NCI-H2227 treated with DMSO at 0.1 percent for 48 hours (cell line): ENCODE data around the gene SLC22A14.

ENCODE experiments used
- DNase-seq: peaks from one replicate; lab custom pipeline; 2025; lab: John Stamatoyannopoulos, UW

SLC22A14 gene

DNA sequence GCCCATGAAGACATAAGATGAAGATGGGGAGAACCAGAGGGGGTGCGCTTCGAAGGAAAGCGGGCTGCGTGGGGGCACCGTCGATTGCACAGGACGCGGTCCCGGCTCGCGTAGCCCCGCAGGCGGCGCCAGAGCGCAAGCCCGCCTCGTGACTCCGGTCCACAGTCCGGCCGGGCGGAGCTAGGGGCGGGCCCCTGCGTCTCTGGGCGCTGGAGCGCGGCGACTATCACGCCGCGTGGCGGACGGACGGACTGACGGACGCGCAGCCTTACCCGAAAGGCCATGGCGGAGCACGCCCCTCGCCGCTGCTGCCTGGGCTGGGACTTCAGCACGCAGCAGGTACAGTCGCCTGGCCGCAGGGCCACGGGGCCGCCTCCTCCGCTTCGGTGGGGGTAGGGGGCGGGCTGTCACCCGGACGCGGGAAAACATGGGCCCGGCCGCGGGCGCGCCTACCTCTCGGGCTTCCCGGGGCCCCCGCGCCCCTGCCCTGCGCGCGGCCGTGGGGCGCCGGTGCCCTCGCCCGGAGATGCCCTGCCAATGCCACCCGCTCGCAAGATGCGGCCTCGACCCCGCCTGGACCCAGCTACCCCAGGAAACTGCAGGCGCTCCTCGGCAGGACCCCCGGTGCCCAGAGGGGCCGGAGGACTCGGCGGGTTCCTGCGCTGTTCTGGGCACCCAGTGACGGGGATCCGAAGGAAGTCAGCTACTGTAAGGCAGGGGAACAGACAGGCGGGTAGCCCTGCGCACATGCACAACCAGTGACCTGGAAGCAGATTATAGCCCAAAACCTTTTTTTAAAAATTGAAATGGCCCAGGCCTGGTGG is 64.7 kb downstream of the SLC22A14 start, which contains the start of gene XYLB:
Gene XYLB, plus strand, starts transcription at position 199 of the 824 bp plus-strand sequence. Its CDS starts 84 bp downstream, at position 283.
- DNase-seq, result peak; percentile 56

DNA sequence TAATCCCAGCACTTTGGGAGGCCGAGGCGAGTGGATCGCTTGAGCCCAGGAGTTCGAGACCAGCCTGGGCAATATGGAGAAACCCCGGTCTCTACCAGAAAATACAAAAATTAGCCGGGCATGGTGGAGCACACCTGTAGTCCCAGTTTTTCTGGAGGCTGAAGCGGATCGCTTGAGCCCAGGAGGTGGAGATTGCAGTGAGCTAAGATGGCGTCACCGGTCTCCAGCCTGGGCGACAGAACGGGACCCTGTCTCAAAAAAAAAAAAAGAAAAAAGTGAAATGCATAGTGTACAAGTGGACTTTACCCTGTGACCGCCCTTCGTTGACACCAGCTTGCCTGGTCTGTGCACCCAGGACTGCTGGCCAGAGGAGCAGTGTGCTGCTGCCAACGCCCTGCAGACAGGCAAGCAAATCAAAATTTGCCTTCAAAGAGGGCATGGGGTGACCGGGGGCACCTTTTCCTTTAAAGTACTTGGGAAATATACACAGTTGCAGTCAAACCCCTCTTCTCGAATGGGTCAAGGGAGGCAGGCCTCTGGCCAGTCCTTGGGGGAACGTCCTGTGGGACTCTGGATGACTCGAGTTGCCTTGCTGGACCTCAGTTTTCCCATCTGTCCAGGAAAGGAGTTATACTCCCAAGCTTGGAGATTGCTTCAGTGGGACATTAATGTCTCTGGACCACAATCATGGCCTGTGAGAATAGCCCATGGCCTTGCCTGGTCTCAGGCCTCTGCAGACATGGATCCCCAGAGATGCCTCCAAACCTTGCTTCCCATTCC is 65.5 kb downstream of the SLC22A14 start:
- DNase-seq, result no peak

DNA sequence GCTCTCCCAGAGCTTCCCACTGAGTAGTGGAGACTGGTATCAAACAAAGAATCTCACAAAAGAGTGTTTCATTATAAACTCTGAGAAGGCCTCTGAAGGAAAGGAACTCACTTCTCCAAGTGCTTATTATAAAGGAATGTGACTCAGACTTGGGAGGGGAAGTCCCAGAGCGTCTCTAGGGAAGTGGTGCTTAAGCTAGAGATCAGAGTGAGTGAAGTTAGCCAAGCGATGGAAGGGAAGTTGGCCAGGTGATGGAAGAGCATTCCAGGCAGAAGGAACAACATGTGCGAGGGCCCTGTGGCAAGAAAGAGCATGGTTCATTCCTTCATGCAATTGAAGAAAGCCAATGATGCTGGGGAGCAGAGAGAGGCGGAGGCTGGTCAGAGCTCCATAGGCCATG is 66.8 kb downstream of the SLC22A14 start:
- DNase-seq, result no peak

DNA sequence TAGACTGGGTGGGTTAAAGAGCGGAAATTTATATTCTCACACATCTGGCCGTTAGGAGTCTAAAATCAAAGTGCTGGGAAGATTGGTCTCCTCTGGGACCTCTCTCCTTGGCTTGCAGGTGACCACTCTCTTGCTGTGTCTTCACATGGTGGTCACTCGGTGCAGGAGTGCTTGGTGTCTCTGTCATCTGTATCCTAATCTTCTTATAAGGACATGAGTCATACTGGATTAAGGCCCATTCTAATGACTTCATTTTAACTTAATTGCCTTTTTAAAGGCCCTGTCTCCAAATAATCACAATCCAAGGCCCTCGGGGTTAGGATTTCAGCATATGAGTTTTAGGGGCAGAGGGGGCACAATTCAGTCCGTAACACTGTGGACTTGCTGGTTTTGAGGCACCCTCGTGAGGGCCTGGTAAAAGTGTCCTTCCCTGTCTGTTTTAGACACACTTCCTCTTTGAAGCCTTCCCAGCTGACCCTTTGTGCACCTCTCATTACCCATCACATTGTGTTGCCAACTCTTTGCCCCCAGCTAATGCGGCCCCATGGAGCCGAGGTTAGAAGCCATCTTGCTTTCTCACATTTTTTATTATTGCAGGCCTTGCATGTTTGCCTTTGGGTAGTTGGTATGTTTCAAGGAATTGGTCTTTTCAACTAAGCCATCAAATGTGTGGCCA is 67.7 kb downstream of the SLC22A14 start:
- DNase-seq, result no peak

DNA sequence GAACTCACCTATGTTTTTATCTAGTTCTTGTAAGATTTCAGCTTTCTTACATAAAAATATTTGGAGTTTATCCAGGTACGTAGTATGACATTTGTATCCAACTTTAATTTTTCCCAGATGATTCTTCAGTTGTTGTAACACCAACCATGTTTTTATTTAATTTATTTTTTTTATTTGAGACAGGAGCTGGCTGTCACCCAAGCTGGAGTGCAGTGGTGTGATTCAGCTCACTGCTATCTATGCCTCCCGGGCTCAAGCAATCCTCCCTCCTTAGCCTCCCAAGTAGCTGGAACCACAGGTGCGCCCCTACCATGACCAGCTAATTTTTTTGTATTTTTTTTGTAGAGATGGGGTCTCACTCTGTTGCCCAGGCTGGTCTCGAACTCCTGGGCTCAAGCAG is 71.1 kb downstream of the SLC22A14 start:
- no peak for DNase-seq

DNA sequence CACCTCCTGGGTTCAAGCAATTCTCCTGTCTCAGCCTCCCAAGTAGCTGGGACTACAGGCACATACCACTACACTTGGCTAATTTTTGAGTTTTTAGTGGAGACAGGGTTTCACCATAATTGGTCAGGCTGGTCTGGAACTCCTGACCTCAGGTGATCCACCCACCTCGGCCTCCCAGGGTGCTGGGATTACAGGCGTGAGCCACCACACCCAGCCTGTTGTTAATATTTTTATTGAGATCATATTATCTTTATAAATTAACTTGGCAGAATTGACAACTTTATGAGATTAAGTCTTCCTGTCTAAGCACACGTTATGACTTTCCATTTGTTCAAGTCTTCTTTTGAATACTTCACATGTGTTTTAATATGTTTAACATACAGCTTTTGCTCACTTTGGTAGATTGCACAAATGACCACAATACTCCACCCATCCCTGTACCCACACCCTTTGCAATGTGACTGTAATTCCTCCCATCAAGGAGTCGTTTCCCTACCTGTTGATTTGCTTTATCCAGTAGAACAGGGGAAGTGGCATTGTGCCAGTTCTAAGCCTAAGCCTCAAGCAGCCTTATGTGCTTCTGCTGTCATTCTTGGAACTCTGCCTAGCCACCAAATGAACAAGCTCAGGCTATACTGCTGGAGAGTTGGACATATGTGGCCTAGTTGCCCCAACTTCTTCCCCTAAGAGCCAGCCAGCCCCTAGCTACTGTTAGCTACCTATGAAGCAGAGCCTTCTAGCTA is 72.7 kb downstream of the SLC22A14 start:
- DNase-seq, result no peak

DNA sequence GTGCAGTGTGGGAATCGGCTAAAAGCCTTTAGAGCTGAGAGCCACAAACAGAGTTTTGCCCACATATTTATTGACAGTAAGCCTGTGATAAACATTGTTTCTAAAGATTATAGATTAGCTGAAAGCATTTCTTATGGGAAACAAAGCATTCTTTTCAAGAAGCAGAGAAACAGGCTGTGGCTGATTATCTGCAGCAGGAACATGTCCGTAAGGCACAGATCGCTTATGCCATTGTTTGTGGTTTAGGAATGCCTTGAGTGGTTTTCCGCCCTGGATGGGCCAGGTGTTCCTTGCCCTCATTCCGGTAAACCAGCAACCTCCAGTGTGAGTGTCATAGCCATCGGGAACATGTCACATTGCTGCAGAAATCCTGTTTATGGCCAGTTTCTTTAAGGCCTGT is 76.9 kb downstream of the SLC22A14 start:
- no peak for DNase-seq

DNA sequence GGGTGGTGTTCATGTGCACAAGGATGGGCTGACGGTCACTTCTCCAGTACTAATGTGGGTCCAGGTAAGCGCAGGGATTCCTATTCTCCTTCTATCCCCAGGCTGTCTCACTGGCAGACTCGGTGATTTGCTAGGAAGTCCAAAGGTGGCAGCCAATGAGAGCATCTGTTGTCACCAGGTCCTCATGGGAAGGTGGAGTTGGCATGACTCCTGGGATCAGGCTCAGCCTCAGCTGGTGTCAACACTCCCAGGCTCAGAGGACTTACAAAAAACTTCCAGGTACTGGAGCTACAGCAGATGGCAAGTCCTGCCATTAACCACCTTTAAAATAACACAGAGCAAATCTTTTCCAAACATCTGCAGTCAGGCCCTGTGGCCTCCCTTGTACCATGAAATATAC is 78.3 kb downstream of the SLC22A14 start:
- DNase-seq, result no peak

DNA sequence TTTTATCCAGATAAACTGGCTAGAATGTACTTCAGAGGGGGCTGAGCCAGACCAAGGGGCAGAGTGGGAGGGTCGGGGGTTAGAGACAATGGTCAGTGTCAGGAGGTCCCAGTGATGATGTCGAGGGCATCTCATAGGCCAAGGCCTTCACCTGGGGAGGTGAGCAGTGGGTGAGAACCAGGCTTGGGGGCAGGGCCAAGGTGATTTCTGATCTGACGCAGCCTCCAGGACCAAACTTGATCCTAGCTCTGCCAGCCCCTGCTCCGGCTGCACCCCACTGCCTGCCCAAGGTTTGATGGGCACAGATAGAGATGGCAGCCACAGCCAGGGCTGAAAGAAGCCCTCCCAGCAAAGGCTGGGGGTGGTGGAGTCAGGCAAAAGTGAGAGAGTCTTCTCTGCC is 79.4 kb downstream of the SLC22A14 start:
- no peak for DNase-seq

DNA sequence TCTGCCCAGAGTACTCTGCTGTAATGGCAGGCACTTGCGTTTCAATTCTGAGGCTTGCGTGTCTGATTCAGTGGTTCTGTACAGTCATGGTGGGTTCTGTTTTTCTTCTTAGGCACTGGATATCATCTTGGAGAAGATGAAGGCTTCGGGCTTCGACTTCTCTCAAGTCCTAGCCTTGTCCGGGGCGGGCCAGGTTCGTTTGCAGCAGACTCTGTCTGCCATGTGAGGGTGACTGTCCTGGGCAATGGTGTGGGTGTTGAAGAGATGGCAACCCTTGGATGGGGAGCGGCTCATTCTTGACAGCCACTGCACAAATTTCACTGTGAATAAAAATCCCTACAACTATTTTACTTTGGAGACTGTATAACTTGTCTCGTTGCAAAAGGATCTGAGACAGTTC is 80.7 kb downstream of the SLC22A14 start:
- DNase-seq, result no peak

DNA sequence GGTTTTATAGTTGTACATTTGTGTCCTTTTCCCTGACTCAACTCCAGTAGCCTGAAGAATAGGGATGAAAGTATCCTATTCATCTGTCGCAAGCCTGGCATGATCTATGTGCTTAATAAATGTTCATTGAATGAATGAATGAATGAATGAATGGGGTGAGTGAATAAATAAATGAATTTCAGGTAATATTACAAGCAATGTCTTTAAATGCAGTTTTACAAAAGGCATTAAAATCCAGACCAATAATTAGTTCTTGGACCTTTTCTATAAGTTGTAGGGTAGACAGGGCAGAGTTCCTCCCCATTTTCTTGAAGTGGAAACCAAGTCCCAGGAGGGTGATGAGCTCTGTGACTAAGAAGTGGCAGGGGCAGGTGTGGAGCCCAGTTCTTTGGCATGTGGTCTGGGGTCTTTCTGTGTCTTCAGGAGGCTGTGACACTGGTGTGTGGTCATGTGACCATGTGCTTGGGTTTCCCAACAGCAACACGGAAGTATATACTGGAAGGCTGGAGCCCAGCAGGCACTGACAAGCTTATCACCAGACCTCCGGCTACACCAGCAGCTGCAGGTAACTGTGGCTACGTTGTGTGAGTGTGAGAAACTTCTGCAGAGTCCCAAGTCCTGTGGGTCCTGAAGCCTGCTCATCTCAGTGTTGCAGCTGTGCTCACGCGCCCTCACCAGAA is 82.8 kb downstream of the SLC22A14 start:
- no peak for DNase-seq

DNA sequence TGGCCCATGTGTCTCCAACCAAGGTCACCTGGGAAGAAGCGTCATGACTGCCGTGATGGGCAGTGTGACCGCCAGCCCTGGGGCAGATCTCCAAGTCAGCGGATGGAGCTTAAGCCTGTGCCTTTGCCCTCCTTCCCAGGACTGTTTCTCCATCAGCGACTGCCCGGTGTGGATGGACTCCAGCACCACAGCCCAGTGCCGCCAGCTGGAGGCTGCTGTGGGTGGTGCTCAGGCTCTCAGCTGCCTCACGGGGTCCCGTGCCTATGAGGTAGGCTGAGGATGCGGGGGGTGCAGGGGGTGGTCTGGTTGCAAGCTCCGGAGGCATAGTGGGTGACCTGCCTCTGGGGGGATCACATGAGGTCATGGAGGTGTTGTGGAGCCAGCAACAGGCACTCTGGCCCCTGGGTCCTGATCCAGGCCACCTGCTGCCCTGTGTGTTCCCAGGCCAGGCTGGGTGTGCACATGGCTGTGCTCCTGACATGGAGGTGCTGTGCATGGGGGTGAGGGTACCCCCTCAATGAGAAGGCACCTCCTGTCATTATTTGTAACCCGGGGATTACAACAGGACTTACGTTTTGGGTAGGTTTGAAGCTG is 83.5 kb downstream of the SLC22A14 start:
- no peak for DNase-seq

DNA sequence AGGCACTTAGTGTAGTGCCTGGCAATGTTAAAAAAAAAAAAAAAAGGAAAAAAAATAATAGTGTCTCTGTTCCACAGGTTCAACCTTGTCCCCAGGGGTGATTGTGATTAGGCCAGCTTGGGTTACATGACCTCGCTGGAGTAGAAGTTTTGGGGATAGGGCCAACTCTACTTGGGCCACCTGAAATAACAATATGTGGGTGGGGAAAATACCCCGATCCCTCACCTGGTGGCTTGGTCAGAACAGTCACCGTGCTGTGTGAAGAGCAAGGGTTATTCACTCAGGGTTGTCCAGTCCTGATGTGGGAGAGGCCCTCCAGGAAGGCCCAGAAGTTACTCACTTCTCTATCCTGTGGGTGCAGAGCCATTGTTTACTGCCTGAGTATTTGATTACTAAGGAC is 84.0 kb downstream of the SLC22A14 start:
- no peak for DNase-seq

DNA sequence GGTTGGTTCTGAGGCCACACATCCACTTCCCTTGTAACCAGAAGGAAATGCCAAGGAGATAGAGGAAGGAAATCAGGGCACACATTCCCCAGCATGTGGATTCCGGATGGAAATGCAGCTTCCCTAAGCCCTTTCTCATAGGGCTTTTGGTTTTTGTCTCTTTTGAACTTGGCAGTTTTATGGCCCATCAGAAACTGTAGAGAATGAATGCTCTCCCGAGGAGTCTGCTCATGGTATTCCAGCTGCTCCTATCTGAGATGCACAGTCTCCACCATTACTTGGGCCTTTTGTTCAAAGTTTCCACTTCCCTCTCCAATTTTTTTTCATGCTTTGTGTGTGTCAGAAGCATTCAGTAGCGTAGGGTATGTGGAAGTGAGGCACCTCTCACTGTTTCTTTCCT is 85.7 kb downstream of the SLC22A14 start:
- DNase-seq, result no peak
